AG09319 (cell line): ENCODE data around the gene TLDC2.
A peak's percentile ranks its signal among the peaks of the same experiment; 100 is the strongest.

Source experiments
- DNase-seq: peaks from one replicate; pipeline ENCODE4 v3.0.0-alpha.2; 2010; ENCODE audit warnings: low read depth; ENCODE audit errors: extremely low read depth
- TF ChIP-seq, protein P1 (sequence below): IDR thresholded peaks from 2 replicates; pipeline ENCODE4 v1.5.1; 2011; ENCODE audit warnings: low read depth, mild to moderate bottlenecking, inconsistent platforms, low read length, moderate library complexity

TLDC2 gene

DNA sequence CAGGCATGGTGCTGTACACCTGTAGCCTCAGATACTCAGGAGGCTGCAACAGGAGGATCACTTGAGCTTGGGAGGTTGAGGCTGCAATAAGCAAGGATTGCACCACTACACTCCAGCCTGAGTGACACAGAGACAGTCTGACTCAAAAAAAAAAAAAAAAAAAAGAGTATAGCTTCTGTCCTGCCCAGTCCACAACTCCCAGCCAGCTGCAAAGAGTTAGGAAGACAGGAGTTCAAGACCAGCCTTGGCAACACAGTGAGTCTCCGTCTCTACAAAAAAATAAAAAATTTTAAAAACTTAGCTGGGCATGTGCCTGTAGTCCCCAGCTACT is 28.3 kb upstream of the TLDC2 start:
- no peak for DNase-seq

DNA sequence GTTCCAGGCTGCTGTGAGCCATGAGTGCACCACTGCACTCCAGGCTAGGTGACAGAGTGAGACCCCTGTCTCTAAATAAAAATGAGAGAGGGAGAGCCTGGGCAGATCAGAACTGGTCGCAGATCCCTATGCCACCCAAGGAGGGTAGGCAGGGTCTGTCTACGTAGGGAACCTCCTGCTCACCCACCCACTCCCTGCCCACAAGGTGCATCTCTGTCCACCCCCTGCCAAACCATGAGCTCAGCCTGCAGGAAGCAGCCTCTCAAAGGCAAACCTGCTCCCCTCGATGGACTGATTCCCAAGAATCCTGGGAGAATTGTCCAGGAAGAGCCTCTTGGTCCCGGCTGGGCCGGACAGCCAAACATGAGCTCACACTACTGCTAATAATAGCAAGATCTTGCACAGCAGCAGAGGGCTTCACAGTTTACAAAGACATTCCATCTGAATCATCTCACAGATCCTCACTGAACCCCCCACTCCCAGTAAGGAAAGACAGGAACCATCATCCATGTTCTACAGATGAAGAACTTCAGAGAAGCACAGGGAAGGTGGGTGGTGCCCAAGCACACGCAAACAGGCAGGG is 27.8 kb upstream of the TLDC2 start:
- DNase-seq: peak; percentile 51
- TF ChIP-seq, protein P1, sequence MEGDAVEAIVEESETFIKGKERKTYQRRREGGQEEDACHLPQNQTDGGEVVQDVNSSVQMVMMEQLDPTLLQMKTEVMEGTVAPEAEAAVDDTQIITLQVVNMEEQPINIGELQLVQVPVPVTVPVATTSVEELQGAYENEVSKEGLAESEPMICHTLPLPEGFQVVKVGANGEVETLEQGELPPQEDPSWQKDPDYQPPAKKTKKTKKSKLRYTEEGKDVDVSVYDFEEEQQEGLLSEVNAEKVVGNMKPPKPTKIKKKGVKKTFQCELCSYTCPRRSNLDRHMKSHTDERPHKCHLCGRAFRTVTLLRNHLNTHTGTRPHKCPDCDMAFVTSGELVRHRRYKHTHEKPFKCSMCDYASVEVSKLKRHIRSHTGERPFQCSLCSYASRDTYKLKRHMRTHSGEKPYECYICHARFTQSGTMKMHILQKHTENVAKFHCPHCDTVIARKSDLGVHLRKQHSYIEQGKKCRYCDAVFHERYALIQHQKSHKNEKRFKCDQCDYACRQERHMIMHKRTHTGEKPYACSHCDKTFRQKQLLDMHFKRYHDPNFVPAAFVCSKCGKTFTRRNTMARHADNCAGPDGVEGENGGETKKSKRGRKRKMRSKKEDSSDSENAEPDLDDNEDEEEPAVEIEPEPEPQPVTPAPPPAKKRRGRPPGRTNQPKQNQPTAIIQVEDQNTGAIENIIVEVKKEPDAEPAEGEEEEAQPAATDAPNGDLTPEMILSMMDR: no peak

More for the DNA sequence above, 28.3 kb upstream of the TLDC2 start:
- TF ChIP-seq, protein P1: no peak

DNA sequence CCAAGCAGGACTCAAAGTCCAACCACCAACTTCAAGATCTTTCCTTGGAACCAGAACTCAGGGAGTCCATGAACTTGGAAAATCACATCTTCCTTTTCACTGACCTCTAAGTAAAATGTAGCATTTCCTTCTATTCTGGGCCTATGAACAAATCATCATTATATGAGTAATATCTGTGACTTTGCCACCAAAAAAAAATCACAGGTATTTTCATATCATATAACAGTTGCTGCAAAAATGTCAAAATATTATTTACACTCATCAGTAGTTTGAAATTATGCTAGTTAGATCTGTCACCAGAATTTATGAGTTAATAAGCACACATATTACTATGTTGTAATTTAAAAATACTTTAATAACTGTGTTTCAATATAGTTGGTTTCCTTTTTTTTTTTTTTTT is 27.3 kb upstream of the TLDC2 start:
- TF ChIP-seq, protein P1: no peak

DNA sequence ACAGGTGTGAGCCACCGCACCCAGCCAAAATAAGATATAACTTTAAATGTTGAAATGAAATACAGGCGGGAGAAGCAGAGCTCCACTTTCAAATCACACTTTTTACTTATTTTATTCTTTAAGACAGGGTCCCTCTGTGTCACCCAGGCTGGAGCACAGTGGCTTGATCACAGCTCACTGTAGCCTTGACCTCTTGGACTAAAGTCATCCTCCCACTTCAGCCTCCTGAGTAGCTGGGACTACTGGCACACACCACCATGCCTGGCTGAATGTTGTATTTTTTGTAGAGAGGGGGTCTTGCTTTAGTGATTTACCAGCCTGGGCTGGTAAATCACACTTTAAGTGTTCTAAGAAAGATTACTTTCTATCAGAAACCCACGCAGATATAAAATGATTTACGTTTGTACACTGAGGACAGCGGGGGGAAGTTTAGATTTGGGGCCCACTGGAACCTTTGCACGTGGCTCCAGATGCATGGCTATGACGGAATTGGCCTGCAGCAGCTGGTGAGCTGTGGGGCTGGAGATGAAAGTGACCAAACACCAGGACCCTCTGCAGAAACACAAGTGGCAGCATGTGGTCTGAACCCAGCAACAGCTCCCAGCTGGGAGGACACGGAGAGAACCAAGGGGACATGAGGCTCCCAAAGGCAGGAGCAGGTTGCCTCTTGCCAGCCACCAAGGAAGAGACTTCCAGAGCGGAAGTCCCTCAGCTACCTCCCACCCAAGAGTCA is 26.4 kb upstream of the TLDC2 start:
- TF ChIP-seq, protein P1: no peak
- DNase-seq: no peak

More for the DNA sequence above, 27.3 kb upstream of the TLDC2 start:
- DNase-seq: no peak

DNA sequence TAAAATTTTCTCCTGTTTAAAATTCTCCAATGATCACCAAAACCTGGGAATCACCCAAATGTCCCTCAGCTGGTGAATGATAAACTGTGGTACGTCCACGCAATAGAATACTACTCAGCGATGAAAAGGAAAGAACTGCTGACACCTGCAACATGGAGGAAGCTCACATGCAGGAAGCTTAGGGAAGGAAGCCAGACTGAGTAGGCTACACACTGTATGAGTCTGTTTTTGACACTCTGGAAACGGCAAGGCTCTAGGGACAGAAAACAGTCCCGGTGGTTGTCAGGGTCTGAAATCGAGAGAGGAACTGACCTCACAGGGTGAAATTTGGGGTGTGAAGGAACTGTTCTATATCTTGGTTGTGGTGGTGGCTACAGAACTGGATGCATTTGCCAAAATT is 25.2 kb upstream of the TLDC2 start:
- no peak for DNase-seq
- TF ChIP-seq, protein P1: no peak

DNA sequence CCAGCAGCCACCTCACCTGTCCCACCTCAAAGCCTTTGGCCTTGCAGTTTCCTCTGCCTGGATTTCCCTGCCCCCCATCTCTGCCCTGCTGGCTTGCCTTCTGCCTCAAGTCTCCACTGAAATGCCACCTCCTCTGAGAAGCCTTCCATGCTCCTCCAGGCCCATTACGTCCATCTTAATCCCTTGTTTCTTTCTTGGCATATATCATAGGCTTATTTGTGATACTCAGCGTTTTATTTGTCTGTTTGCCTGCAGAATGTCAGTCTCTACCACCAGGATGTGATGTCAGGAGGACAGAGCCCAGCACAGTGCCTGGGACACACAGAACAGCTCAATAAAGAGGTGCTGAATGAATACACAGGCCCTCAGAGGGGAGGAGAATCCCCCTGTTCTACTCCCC is 24.4 kb upstream of the TLDC2 start:
- TF ChIP-seq, protein P1: no peak
- DNase-seq: no peak

DNA sequence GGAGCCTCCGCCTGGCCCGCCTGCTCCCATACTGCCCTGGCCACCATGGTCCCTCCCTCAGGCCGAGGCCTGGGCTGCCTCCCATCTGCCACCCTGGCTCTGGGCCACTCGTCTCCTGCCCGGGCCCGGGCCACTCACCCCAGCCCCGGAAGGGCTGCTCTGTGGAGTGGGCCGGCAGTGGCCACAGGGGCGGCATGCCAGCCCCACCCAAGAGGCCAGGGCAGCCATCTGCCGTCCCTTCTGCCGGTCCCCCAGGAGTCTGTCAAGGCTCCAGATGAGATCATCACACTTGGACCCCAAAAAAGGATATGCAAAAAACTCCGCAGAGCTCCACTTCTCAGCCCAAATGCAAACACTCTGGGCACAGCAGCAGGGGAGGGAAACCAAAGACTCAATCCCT is 23.8 kb upstream of the TLDC2 start:
- TF ChIP-seq, protein P1: no peak
- DNase-seq: no peak
